ENCODE data around the gene TM4SF1.

The TM4SF1 gene

GRCh38 chr3:149386299-149386606 is 8.8 kb upstream of the TM4SF1 start:
- TF ChIP-seq BACH2 (CRISPR knock-in tag; IDR thresholded peaks at IDR 0.05; ENCODE audit: borderline replicate concordance) (no peak), ZNF565 (CRISPR knock-in tag; conservative IDR thresholded peaks at IDR 0.05; ENCODE audit: low read depth) (no peak), OSR1 (CRISPR knock-in tag; IDR thresholded peaks at IDR 0.05) (no peak), ISL1 (CRISPR knock-in tag; IDR thresholded peaks at IDR 0.05) (no peak), SNAI2 (CRISPR knock-in tag; IDR thresholded peaks at IDR 0.05) (no peak), ZNF8 (CRISPR knock-in tag; IDR thresholded peaks at IDR 0.05) (no peak), RARB (CRISPR knock-in tag; IDR thresholded peaks at IDR 0.05) (no peak), ZNF70 (CRISPR knock-in tag; IDR thresholded peaks at IDR 0.05) (no peak)
- TF ChIP-seq, protein P1, sequence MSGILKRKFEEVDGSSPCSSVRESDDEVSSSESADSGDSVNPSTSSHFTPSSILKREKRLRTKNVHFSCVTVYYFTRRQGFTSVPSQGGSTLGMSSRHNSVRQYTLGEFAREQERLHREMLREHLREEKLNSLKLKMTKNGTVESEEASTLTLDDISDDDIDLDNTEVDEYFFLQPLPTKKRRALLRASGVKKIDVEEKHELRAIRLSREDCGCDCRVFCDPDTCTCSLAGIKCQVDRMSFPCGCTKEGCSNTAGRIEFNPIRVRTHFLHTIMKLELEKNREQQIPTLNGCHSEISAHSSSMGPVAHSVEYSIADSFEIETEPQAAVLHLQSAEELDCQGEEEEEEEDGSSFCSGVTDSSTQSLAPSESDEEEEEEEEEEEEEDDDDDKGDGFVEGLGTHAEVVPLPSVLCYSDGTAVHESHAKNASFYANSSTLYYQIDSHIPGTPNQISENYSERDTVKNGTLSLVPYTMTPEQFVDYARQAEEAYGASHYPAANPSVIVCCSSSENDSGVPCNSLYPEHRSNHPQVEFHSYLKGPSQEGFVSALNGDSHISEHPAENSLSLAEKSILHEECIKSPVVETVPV (CRISPR knock-in tag; IDR thresholded peaks at IDR 0.05), result no peak
- no peak for ATAC-seq

- ATAC-seq, result no peak
- no peak for TF ChIP-seq TCF4 (CRISPR knock-in tag; IDR thresholded peaks at IDR 0.05; ENCODE audit: borderline replicate concordance)
- TF ChIP-seq, protein P2, sequence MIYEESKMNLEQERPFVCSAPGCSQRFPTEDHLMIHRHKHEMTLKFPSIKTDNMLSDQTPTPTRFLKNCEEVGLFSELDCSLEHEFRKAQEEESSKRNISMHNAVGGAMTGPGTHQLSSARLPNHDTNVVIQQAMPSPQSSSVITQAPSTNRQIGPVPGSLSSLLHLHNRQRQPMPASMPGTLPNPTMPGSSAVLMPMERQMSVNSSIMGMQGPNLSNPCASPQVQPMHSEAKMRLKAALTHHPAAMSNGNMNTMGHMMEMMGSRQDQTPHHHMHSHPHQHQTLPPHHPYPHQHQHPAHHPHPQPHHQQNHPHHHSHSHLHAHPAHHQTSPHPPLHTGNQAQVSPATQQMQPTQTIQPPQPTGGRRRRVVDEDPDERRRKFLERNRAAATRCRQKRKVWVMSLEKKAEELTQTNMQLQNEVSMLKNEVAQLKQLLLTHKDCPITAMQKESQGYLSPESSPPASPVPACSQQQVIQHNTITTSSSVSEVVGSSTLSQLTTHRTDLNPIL (CRISPR knock-in tag; IDR thresholded peaks at IDR 0.05; ENCODE audit: low read depth), result no peak
- no peak for TF ChIP-seq ARNTL (CRISPR knock-in tag; IDR thresholded peaks at IDR 0.05; ENCODE audit: borderline replicate concordance, low read depth)
- no peak for TF ChIP-seq ZNF8 (CRISPR knock-in tag; IDR thresholded peaks at IDR 0.05)
- no peak for TF ChIP-seq SNAI2 (CRISPR knock-in tag; IDR thresholded peaks at IDR 0.05)
- no peak for TF ChIP-seq POU6F1 (CRISPR knock-in tag; IDR thresholded peaks at IDR 0.05; ENCODE audit: borderline replicate concordance, low read depth)
- no peak for TF ChIP-seq ZFP3 (CRISPR knock-in tag; IDR thresholded peaks at IDR 0.05)
- TF ChIP-seq GLIS3 (CRISPR knock-in tag; IDR thresholded peaks at IDR 0.05), result no peak
- TF ChIP-seq ISL1 (CRISPR knock-in tag; IDR thresholded peaks at IDR 0.05), result no peak
- TF ChIP-seq, protein P3, sequence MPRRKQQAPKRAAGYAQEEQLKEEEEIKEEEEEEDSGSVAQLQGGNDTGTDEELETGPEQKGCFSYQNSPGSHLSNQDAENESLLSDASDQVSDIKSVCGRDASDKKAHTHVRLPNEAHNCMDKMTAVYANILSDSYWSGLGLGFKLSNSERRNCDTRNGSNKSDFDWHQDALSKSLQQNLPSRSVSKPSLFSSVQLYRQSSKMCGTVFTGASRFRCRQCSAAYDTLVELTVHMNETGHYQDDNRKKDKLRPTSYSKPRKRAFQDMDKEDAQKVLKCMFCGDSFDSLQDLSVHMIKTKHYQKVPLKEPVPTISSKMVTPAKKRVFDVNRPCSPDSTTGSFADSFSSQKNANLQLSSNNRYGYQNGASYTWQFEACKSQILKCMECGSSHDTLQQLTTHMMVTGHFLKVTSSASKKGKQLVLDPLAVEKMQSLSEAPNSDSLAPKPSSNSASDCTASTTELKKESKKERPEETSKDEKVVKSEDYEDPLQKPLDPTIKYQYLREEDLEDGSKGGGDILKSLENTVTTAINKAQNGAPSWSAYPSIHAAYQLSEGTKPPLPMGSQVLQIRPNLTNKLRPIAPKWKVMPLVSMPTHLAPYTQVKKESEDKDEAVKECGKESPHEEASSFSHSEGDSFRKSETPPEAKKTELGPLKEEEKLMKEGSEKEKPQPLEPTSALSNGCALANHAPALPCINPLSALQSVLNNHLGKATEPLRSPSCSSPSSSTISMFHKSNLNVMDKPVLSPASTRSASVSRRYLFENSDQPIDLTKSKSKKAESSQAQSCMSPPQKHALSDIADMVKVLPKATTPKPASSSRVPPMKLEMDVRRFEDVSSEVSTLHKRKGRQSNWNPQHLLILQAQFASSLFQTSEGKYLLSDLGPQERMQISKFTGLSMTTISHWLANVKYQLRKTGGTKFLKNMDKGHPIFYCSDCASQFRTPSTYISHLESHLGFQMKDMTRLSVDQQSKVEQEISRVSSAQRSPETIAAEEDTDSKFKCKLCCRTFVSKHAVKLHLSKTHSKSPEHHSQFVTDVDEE (CRISPR knock-in tag; IDR thresholded peaks at IDR 0.05), result no peak
- TF ChIP-seq, protein P1 (CRISPR knock-in tag; IDR thresholded peaks at IDR 0.05), result no peak
- TF ChIP-seq BACH2 (CRISPR knock-in tag; IDR thresholded peaks at IDR 0.05; ENCODE audit: borderline replicate concordance), result no peak
- TF ChIP-seq ZNF70 (CRISPR knock-in tag; IDR thresholded peaks at IDR 0.05), result no peak
- TF ChIP-seq, protein P4, sequence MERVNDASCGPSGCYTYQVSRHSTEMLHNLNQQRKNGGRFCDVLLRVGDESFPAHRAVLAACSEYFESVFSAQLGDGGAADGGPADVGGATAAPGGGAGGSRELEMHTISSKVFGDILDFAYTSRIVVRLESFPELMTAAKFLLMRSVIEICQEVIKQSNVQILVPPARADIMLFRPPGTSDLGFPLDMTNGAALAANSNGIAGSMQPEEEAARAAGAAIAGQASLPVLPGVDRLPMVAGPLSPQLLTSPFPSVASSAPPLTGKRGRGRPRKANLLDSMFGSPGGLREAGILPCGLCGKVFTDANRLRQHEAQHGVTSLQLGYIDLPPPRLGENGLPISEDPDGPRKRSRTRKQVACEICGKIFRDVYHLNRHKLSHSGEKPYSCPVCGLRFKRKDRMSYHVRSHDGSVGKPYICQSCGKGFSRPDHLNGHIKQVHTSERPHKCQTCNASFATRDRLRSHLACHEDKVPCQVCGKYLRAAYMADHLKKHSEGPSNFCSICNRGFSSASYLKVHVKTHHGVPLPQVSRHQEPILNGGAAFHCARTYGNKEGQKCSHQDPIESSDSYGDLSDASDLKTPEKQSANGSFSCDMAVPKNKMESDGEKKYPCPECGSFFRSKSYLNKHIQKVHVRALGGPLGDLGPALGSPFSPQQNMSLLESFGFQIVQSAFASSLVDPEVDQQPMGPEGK (CRISPR knock-in tag; IDR thresholded peaks at IDR 0.05; ENCODE audit: borderline replicate concordance), result no peak
- no peak for TF ChIP-seq ZNF565 (CRISPR knock-in tag; conservative IDR thresholded peaks at IDR 0.05; ENCODE audit: low read depth)
- TF ChIP-seq TOX (CRISPR knock-in tag; IDR thresholded peaks at IDR 0.05; ENCODE audit: borderline replicate concordance), result no peak
- no peak for TF ChIP-seq OSR1 (CRISPR knock-in tag; IDR thresholded peaks at IDR 0.05)
- no peak for TF ChIP-seq PPARA (CRISPR knock-in tag; IDR thresholded peaks at IDR 0.05; ENCODE audit: borderline replicate concordance)
- no peak for TF ChIP-seq ZC3H10 (CRISPR knock-in tag; IDR thresholded peaks at IDR 0.05)
Measured at GRCh38 chr3:149385617-149386298, 8.3 kb upstream of the TM4SF1 start.
